Femur (tissue), 1 donor: ENCODE data around the gene PIPOX.

ENCODE experiments used
- DNase-seq: peaks from one replicate; pipeline ENCODE4 v3.0.0-alpha.2; 2017

The PIPOX gene

GRCh38 chr17:29042679-29043538 is at the start of gene PIPOX:
Gene PIPOX, plus strand, starts transcription at chr17:29043141. Its CDS starts 85 bp downstream, at chr17:29043226.
- peak; percentile 57 for DNase-seq

- no peak for DNase-seq
These were observed 49.1 kb upstream of the PIPOX start for GRCh38 chr17:28993645-28994426.

GRCh38 chr17:28996554-28997096 is 46.3 kb upstream of the PIPOX start:
- no peak for DNase-seq

- no peak for DNase-seq
These were observed 45.1 kb upstream of the PIPOX start for GRCh38 chr17:28997806-28998205.

GRCh38 chr17:28999206-28999605 is 43.7 kb upstream of the PIPOX start:
- DNase-seq: no peak

- no peak for DNase-seq
These were observed 42.0 kb upstream of the PIPOX start for GRCh38 chr17:29000973-29001372.

- no peak for DNase-seq
These were observed 40.1 kb upstream of the PIPOX start for GRCh38 chr17:29002811-29003210.

- DNase-seq: no peak
These were observed 39.7 kb upstream of the PIPOX start for GRCh38 chr17:29003289-29003688.

- no peak for DNase-seq
These were observed 38.8 kb upstream of the PIPOX start for GRCh38 chr17:29004081-29004692.

GRCh38 chr17:29005936-29006511 is 36.9 kb upstream of the PIPOX start, which contains the start of gene SEZ6:
Gene SEZ6, minus strand, starts transcription at chr17:29006033. Its CDS starts 164 bp downstream, at chr17:29005869.
- DNase-seq: peak; percentile 87

- DNase-seq: no peak
These were observed 35.5 kb upstream of the PIPOX start for GRCh38 chr17:29007456-29007855.

GRCh38 chr17:29007860-29008455 is 35.0 kb upstream of the PIPOX start:
- no peak for DNase-seq

- no peak for DNase-seq
These were observed 34.4 kb upstream of the PIPOX start for GRCh38 chr17:29008591-29008990.

- DNase-seq: no peak
These were observed 32.8 kb upstream of the PIPOX start for GRCh38 chr17:29010129-29010528.

- no peak for DNase-seq
These were observed 32.4 kb upstream of the PIPOX start for GRCh38 chr17:29010586-29010985.

- no peak for DNase-seq
These were observed 30.4 kb upstream of the PIPOX start for GRCh38 chr17:29012535-29012934.

GRCh38 chr17:29014716-29015115 is 28.2 kb upstream of the PIPOX start:
- no peak for DNase-seq

GRCh38 chr17:29016345-29017210 is 26.4 kb upstream of the PIPOX start:
- no peak for DNase-seq

GRCh38 chr17:29018788-29019474 is 24.0 kb upstream of the PIPOX start:
- DNase-seq: no peak

- DNase-seq: no peak
These were observed 23.3 kb upstream of the PIPOX start for GRCh38 chr17:29019475-29020181.
